ENCODE results near the gene DIAPH2. TPM values are rescaled to one million over a fixed set of nuclear protein-coding genes. Genes with fewer than 3 reads are reported as not detected.

Gene DIAPH2
- total and polyA plus RNA-seq, 2 of the 13 experiments (the other 11 are each of a cell fraction or from before 2014, with no cell fraction given), result 2.1 to 8.5 TPM

DNA sequence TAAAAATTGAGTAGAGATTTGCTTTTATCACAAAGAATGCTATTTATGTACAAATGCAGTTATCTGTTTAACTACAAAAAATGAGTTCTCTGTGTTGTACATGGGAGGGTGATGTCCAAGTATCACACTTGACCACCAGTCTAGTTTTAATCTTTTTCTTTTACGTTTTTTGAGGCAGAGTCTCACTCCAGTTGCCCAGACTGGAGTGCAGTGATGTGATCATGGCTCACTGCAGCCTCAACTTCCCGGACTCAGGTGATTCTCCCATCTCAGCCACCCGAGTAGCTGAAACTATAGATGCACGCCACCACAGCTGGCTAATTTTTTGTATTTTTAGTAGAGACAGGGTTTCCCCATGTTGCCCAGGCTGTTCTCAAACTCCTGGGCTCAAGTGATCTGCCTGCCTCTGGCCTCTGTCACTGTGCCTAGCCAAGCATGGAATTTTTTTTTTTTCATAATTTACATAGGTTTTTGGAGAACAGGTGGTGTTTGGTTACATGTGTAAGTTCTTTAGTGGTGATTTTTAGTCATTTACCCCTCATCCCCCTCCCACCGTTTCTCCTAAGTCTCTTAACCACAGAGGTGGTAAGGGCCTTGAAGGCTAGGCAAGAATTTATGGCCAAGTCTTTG lies 151.1 kb downstream of the DIAPH2 start (continued):
- no peak for TF ChIP-seq SMC3 (IDR thresholded peaks at IDR 0.05; ENCODE audit: low read length)

DNA sequence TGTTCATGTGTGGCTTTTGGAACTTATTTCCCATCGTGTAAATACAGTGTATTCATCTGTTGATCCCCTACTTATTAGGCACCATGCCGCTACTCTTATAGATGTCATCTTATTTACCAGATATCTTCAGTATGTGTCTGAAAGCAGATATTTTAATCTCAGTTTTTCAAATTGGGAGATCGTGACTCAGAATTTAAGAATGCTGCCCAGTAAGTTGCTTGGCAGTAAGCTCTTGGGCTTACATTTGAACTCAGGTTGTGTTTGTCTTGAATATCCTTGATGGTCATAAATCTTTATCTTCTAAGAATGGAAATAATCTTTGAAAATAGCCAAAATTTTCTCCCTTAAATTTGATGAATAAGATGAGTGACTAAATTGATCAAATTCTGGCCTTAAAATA lies 153.2 kb downstream of the DIAPH2 start:
- no peaks in the 10 kb centered on the region for H3K9me3 ChIP-seq (ENCODE audit: low read length)
- intact Hi-C loops (cut with micrococcal nuclease; ENCODE audit: unreplicated experiment), result no loop called here
- WGBS (ENCODE audit: low lambda C conversion rate), result 97% methylated on average over 3 of the region's 3 CpGs
- H3K27me3 ChIP-seq (ENCODE audit: control insufficient read depth in 1 of 2, insufficient read depth in 2 of 2, low read length in 2 of 2), result no peaks in the 10 kb centered on the region
- ChIA-PET CTCF (ENCODE audit: low intra/inter-chr PET ratio, low total read pairs) (no interaction called here), POLR2A (no interaction called here)
- H3K36me3 ChIP-seq (replicated peaks in 1 of 2; ENCODE audit: control insufficient read depth in 1 of 2, insufficient read depth in 2 of 2, low read length in 2 of 2), result no peaks in the 10 kb centered on the region
- no peaks in the 10 kb centered on the region for H3K79me2 ChIP-seq (ENCODE audit: insufficient read depth, low read length)
- H3K4me2 ChIP-seq (ENCODE audit: low read depth, low read length), result no peak overlapping the region
- H3K9ac ChIP-seq (ENCODE audit: insufficient read depth, low read depth, low read length), result no peak overlapping the region
- H3K4me3 ChIP-seq (replicated peaks in 1 of 3; ENCODE audit: insufficient read depth in 1 of 3, low read depth in 2 of 3, low read length in 3 of 3), result no peak overlapping the region
- TF ChIP-seq GLI4 (CRISPR knock-in tag; IDR thresholded peaks at IDR 0.05; ENCODE audit: borderline replicate concordance) (no peak), ELF3 (CRISPR knock-in tag; IDR thresholded peaks at IDR 0.05) (no peak), NCOA5 (CRISPR knock-in tag; IDR thresholded peaks at IDR 0.05) (no peak), ZKSCAN5 (CRISPR knock-in tag; IDR thresholded peaks at IDR 0.05) (no peak), DR1 (CRISPR knock-in tag; IDR thresholded peaks at IDR 0.05) (no peak), CREB1 (IDR thresholded peaks at IDR 0.05) (no peak), CREB1 (CRISPR knock-in tag; IDR thresholded peaks at IDR 0.05) (no peak), ZNF44 (CRISPR knock-in tag; IDR thresholded peaks at IDR 0.05) (no peak), FOSL1 (CRISPR knock-in tag; IDR thresholded peaks at IDR 0.05; ENCODE audit: borderline replicate concordance) (no peak), SMYD3 (CRISPR knock-in tag; IDR thresholded peaks at IDR 0.05) (no peak), ZNF256 (CRISPR knock-in tag; conservative IDR thresholded peaks at IDR 0.05) (no peak), HOXA3 (CRISPR knock-in tag; IDR thresholded peaks at IDR 0.05) (no peak), FOXA1 (IDR thresholded peaks at IDR 0.05) (no peak), FOXA1 (CRISPR knock-in tag; IDR thresholded peaks at IDR 0.05) (no peak), CBX2 (IDR thresholded peaks at IDR 0.05; ENCODE audit: low read depth, low read length) (no peak), CBX2 (CRISPR knock-in tag; IDR thresholded peaks at IDR 0.05; ENCODE audit: low read depth) (no peak), MED8 (CRISPR knock-in tag; IDR thresholded peaks at IDR 0.05; ENCODE audit: insufficient replicate concordance) (no peak)
- TF ChIP-seq, protein P1, sequence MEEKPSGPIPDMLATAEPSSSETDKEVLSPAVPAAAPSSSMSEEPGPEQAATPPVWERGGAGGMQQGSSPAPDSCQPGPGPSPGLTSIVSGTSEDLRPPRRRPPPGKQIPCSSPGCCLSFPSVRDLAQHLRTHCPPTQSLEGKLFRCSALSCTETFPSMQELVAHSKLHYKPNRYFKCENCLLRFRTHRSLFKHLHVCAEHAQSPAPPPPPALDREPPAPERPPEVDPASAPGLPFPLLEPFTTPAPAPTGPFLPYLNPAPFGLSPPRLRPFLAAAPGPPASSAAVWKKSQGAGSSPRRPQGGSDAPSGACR (CRISPR knock-in tag; IDR thresholded peaks at IDR 0.05), result no peak
- TF ChIP-seq, protein P2, sequence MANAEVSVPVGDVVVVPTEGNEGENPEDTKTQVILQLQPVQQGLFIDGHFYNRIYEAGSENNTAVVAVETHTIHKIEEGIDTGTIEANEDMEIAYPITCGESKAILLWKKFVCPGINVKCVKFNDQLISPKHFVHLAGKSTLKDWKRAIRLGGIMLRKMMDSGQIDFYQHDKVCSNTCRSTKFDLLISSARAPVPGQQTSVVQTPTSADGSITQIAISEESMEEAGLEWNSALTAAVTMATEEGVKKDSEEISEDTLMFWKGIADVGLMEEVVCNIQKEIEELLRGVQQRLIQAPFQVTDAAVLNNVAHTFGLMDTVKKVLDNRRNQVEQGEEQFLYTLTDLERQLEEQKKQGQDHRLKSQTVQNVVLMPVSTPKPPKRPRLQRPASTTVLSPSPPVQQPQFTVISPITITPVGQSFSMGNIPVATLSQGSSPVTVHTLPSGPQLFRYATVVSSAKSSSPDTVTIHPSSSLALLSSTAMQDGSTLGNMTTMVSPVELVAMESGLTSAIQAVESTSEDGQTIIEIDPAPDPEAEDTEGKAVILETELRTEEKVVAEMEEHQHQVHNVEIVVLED (CRISPR knock-in tag; IDR thresholded peaks at IDR 0.05; ENCODE audit: borderline replicate concordance), result no peak
- TF ChIP-seq, protein P3, sequence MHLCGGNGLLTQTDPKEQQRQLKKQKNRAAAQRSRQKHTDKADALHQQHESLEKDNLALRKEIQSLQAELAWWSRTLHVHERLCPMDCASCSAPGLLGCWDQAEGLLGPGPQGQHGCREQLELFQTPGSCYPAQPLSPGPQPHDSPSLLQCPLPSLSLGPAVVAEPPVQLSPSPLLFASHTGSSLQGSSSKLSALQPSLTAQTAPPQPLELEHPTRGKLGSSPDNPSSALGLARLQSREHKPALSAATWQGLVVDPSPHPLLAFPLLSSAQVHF (CRISPR knock-in tag; IDR thresholded peaks at IDR 0.05), result no peak
- no peaks in the 10 kb centered on the region for H4K20me1 ChIP-seq (ENCODE audit: insufficient read depth, low read length)
- in situ Hi-C loops (cut with HindIII; ENCODE audit: extremely low pct_ligation_motif_present, low pct_unique_long_range_greater_than_20kb), result no loop called here
- H3K4me1 ChIP-seq (ENCODE audit: insufficient read depth, low read length), result no peaks in the 10 kb centered on the region
- FAIRE-seq (no peak), DNase-seq (ENCODE audit: low spot score) (no peak), ATAC-seq (no peak)
- H2AFZ ChIP-seq (ENCODE audit: low read length), result no peak overlapping the region
- BruUV-seq (replicated peaks), result no TSS peak
- H3K27ac ChIP-seq (ENCODE audit: extremely low read length, insufficient read depth, low read length), result no peak overlapping the region

Measured in HepG2 (cell line).